Stimulated activated CD4-positive, alpha-beta T cell treated with anti-CD3 and anti-CD28 coated beads, Interleukin-4, amount 100 ng/mL, for 48 hours (primary cell): Measurements from ENCODE around the gene CHRDL2.
"Not testable (repeated sequence)": the region's sequence is repeated elsewhere in the genome, so short reads cannot be mapped to it uniquely, and the experiment has no call there.

Experiments used
- DNase-seq, 2 donors: peaks; one replicate each; pipeline ENCODE4 v3.0.0-alpha.2; 2020; ENCODE audit warnings: low read depth in 2 of 2

Gene CHRDL2

GRCh38 chr11:74670171-74670570 lies 61.1 kb downstream of the CHRDL2 start:
- no peak for DNase-seq

- no peak for DNase-seq
Measured at GRCh38 chr11:74669211-74670160, 61.7 kb downstream of the CHRDL2 start.

GRCh38 chr11:74663315-74663714 lies 67.9 kb downstream of the CHRDL2 start:
- DNase-seq = no peak

- no peak for DNase-seq
Measured at GRCh38 chr11:74662487-74663103, 68.6 kb downstream of the CHRDL2 start.

GRCh38 chr11:74659124-74659523 lies 72.1 kb downstream of the CHRDL2 start:
- not testable (repeated sequence) for DNase-seq

- no peak for DNase-seq
Measured at GRCh38 chr11:74654976-74655375, 76.2 kb downstream of the CHRDL2 start.

GRCh38 chr11:74650498-74650897 lies 80.7 kb downstream of the CHRDL2 start:
- DNase-seq = no peak

- DNase-seq = no peak
Measured at GRCh38 chr11:74648894-74649293, 82.3 kb downstream of the CHRDL2 start.

GRCh38 chr11:74647831-74648230 lies 83.4 kb downstream of the CHRDL2 start:
- no peak for DNase-seq

GRCh38 chr11:74647404-74647803 lies 83.8 kb downstream of the CHRDL2 start:
- no peak for DNase-seq

- DNase-seq = no peak
Measured at GRCh38 chr11:74646954-74647353, 84.3 kb downstream of the CHRDL2 start.
